ENCODE results near the gene CNTN5. TPM values are rescaled to one million over a fixed set of nuclear protein-coding genes. Genes with fewer than 3 reads are reported as not detected.

CNTN5 gene
- total and polyA plus RNA-seq, 2 donors (not counting 1 experiment from before 2014, with no cell fraction given), result not detected

DNA sequence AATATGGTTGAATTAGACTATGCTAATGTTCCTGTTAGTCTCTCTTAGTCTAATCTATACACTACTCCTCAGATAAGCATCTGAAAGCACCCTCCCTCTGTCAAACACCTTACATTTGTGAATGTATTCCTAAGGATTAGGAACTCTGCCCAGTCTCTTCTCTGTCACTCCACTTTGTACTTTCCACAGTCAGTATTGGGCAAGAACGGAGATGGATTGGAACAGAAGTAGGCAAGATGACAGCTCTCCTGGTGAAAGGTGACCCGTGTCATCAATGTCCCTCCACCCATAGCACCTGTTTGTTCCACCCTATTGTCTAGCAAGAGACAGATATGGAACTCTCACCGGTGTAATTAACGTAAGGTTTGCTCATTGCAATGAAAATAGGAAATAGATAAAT, 613.8 kb downstream of the CNTN5 start:
- H3K4me1 Mint-ChIP-seq, result no peaks in the 10 kb centered on the region
- no peaks in the 10 kb centered on the region for H3K27me3 Mint-ChIP-seq
- no peaks in the 10 kb centered on the region for H3K9me3 Mint-ChIP-seq (ENCODE audit: insufficient read depth)
- no peaks in the 10 kb centered on the region for H3K27me3 ChIP-seq (replicated peaks in 1 of 4; ENCODE audit: control extremely low read depth in 1 of 4, control insufficient read depth in 3 of 4, insufficient read depth in 4 of 4, low read length in 3 of 4)
- TF ChIP-seq EZH2 (IDR thresholded peaks at IDR 0.05; ENCODE audit: borderline replicate concordance, insufficient read depth, low read depth, low read length, poor library complexity, severe bottlenecking) (no peak), CTCF (IDR thresholded peaks at IDR 0.05) (no peak)
- no peaks in the 10 kb centered on the region for H3K79me2 ChIP-seq (ENCODE audit: control insufficient read depth, insufficient read depth, low read length)
- no peaks in the 10 kb centered on the region for H3K36me3 ChIP-seq (replicated peaks in 1 of 2; ENCODE audit: control extremely low read depth in 1 of 2, control insufficient read depth in 1 of 2, extremely low read depth in 1 of 2, insufficient read depth in 2 of 2, low read length in 1 of 2)
- intact Hi-C loops (cut with micrococcal nuclease), result no loop called here
- WGBS (ENCODE audit: insufficient coverage), result no CpG with 5 or more reads among the region's 4 CpGs
- CTCF ChIA-PET, result no interaction called here
- H3K9me3 ChIP-seq (ENCODE audit: control extremely low read depth in 1 of 3, control insufficient read depth in 2 of 3, insufficient read depth in 1 of 3, low read length in 2 of 3), result no peaks in the 10 kb centered on the region
- no peak overlapping the region for H3K27ac Mint-ChIP-seq
- no peak overlapping the region for H3K4me3 Mint-ChIP-seq
- POLR2A ChIA-PET, result no interaction called here
- no peaks in the 10 kb centered on the region for H4K20me1 ChIP-seq (ENCODE audit: control insufficient read depth, insufficient read depth, low read length, poor library complexity, severe bottlenecking)
- H3K27ac ChIP-seq (ENCODE audit: low read length in 2 of 2), result no peak overlapping the region
- ATAC-seq (ENCODE audit: low read depth) (no peak), DNase-seq (no peak)
- H3K4me2 ChIP-seq (replicated peaks; ENCODE audit: low read depth, low read length, poor library complexity, severe bottlenecking), result no peak overlapping the region
- no peak overlapping the region for H3K4me3 ChIP-seq (ENCODE audit: control extremely low read depth in 1 of 5, extremely low read depth in 1 of 5, insufficient read depth in 1 of 5, low read depth in 2 of 5, low read length in 4 of 5)
- H3K4me1 ChIP-seq (ENCODE audit: control insufficient read depth in 2 of 2, insufficient read depth in 2 of 2, low read length in 2 of 2), result no peaks in the 10 kb centered on the region
- H3K9ac ChIP-seq (ENCODE audit: low read length), result no peak overlapping the region
- no peak overlapping the region for H2AFZ ChIP-seq (ENCODE audit: insufficient read depth, low read depth, low read length, poor library complexity, severe bottlenecking)

- ChIA-PET POLR2A (no interaction called here), CTCF (no interaction called here)
- Histone ChIP-seq H3K27me3 (replicated peaks in 1 of 4; ENCODE audit: control extremely low read depth in 1 of 4, control insufficient read depth in 3 of 4, insufficient read depth in 4 of 4, low read length in 3 of 4) (no peaks in the 10 kb centered on the region), H3K9ac (ENCODE audit: low read length) (no peak overlapping the region), H2AFZ (ENCODE audit: insufficient read depth, low read depth, low read length, poor library complexity, severe bottlenecking) (no peak overlapping the region), H3K79me2 (ENCODE audit: control insufficient read depth, insufficient read depth, low read length) (no peaks in the 10 kb centered on the region), H3K27ac (ENCODE audit: low read length in 2 of 2) (no peak overlapping the region), H3K4me1 (ENCODE audit: control insufficient read depth in 2 of 2, insufficient read depth in 2 of 2, low read length in 2 of 2) (no peaks in the 10 kb centered on the region), H3K36me3 (replicated peaks in 1 of 2; ENCODE audit: control extremely low read depth in 1 of 2, control insufficient read depth in 1 of 2, extremely low read depth in 1 of 2, insufficient read depth in 2 of 2, low read length in 1 of 2) (no peaks in the 10 kb centered on the region), H4K20me1 (ENCODE audit: control insufficient read depth, insufficient read depth, low read length, poor library complexity, severe bottlenecking) (no peaks in the 10 kb centered on the region), H3K4me2 (replicated peaks; ENCODE audit: low read depth, low read length, poor library complexity, severe bottlenecking) (no peak overlapping the region), H3K9me3 (ENCODE audit: control extremely low read depth in 1 of 3, control insufficient read depth in 2 of 3, insufficient read depth in 1 of 3, low read length in 2 of 3) (no peaks in the 10 kb centered on the region), H3K4me3 (ENCODE audit: control extremely low read depth in 1 of 5, extremely low read depth in 1 of 5, insufficient read depth in 1 of 5, low read depth in 2 of 5, low read length in 4 of 5) (no peak overlapping the region)
- TF ChIP-seq EZH2 (IDR thresholded peaks at IDR 0.05; ENCODE audit: borderline replicate concordance, insufficient read depth, low read depth, low read length, poor library complexity, severe bottlenecking) (no peak), CTCF (IDR thresholded peaks at IDR 0.05) (no peak)
- H3K4me1 Mint-ChIP-seq, result no peaks in the 10 kb centered on the region
- DNase-seq, result no peak
- H3K9me3 Mint-ChIP-seq (ENCODE audit: insufficient read depth), result no peaks in the 10 kb centered on the region
- H3K27me3 Mint-ChIP-seq, result no peaks in the 10 kb centered on the region
- WGBS (ENCODE audit: insufficient coverage), result 83% methylated on average over 2 of the region's 5 CpGs
- no peak overlapping the region for H3K27ac Mint-ChIP-seq
- H3K4me3 Mint-ChIP-seq, result no peak overlapping the region
- ATAC-seq (ENCODE audit: low read depth), result no peak
- intact Hi-C loops (cut with micrococcal nuclease), result no loop called here
Observed at GRCh38 chr11:99638073-99638553, 617.4 kb downstream of the CNTN5 start.

Data from B cell (primary cell).